ENCODE results near the gene MAB21L2. TPM values are rescaled to one million over a fixed set of nuclear protein-coding genes. Genes with fewer than 3 reads are reported as not detected.

The MAB21L2 gene
- total and polyA plus RNA-seq, 2 of the 8 experiments (the other 6 are each of a cell fraction or from before 2014, with no cell fraction given), result 0.03 TPM; not detected in 1

GRCh38 chr4:150591406-150591805 is 9.5 kb downstream of the MAB21L2 start (continued):
- no peak for TF ChIP-seq CHD7 (IDR thresholded peaks at IDR 0.05; ENCODE audit: insufficient replicate concordance, low read length)
- TF ChIP-seq ATF2 (IDR thresholded peaks at IDR 0.05; ENCODE audit: low read length), result no peak
- no peak for TF ChIP-seq POLR2AphosphoS5 (IDR thresholded peaks at IDR 0.05; ENCODE audit: low read depth, low read length)
- TF ChIP-seq TEAD4 (IDR thresholded peaks at IDR 0.05; ENCODE audit: low read depth, low read length), result no peak
- TF ChIP-seq RAD21 (IDR thresholded peaks at IDR 0.05 in 1 of 2, conservative IDR thresholded peaks at IDR 0.05 in 1 of 2; ENCODE audit: low read depth in 2 of 2, low read length in 2 of 2), result peak; percentile 2 to 12; a peak in 1 of 4 replicates
- TF ChIP-seq NANOG (IDR thresholded peaks at IDR 0.05; ENCODE audit: insufficient read depth, low read depth, low read length, poor library complexity, severe bottlenecking), result no peak
- no peak for TF ChIP-seq SP1 (IDR thresholded peaks at IDR 0.05; ENCODE audit: low read depth, low read length)
- no peak for TF ChIP-seq YY1 (IDR thresholded peaks at IDR 0.05; ENCODE audit: low read depth, low read length)
- TF ChIP-seq SIN3A (conservative IDR thresholded peaks at IDR 0.05 in 1 of 2, IDR thresholded peaks at IDR 0.05 in 1 of 2; ENCODE audit: low read depth in 1 of 2, low read length in 2 of 2), result no peak
- no peak for TF ChIP-seq RFX5 (IDR thresholded peaks at IDR 0.05; ENCODE audit: borderline replicate concordance, low read depth, low read length)
